SU-DHL-6 (cell line): ENCODE measurements around the gene HNF4A.

Source experiments
- CTCF ChIP-seq: fragments of 200-600 bp; sonication (generic); IDR thresholded peaks from one replicate; pipeline ENCODE4 v1.5.1; 2017; ENCODE audit warnings: antibody characterized with exemption, mild to moderate bottlenecking, low read length, moderate library complexity; ENCODE audit not compliant: insufficient read depth, poor library complexity, severe bottlenecking
- EZH2phosphoT487 ChIP-seq: fragments of 200-600 bp; sonication (generic), shearing (Covaris generic); conservative IDR thresholded peaks from 2 replicates; pipeline ENCODE4 v1.6.1; 2018; ENCODE audit warnings: mild to moderate bottlenecking, antibody characterized with exemption, low read length, moderate library complexity, mixed read lengths

DNA sequence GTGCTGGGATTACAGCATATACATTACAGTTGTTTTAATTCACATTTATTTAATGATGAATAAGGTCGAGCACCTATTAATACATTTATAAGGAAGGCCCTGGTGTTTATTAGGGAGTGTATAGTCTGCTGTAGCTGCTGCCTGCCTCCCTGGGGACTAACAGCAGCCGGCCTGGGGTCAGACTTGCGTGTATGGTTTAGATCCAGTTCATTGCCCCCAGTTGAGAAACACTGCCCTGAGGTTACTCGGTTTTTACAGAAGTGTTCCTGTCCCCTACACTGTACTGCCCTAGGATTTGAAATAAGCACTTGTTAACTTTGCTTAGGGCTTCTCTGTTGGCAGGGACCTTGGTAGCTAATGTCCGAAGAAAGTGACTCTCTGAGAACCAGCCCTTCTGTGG is 124.1 kb downstream of the HNF4A start:
- no peak for TF ChIP-seq EZH2phosphoT487
- TF ChIP-seq CTCF, result no peak
